Brain pericyte (primary cell): ENCODE data around the gene SRSF1.

Experiments
- DNase-seq: peaks from one replicate; pipeline ENCODE4 v3.0.0-alpha.2; 2012; ENCODE audit warnings: low read depth, low spot score

The SRSF1 gene

GRCh38 chr17:58019039-58019438 lies 12.0 kb upstream of the SRSF1 start:
- DNase-seq = no peak

GRCh38 chr17:58010067-58010799 lies 3.2 kb upstream of the SRSF1 start:
- DNase-seq = no peak

DNA sequence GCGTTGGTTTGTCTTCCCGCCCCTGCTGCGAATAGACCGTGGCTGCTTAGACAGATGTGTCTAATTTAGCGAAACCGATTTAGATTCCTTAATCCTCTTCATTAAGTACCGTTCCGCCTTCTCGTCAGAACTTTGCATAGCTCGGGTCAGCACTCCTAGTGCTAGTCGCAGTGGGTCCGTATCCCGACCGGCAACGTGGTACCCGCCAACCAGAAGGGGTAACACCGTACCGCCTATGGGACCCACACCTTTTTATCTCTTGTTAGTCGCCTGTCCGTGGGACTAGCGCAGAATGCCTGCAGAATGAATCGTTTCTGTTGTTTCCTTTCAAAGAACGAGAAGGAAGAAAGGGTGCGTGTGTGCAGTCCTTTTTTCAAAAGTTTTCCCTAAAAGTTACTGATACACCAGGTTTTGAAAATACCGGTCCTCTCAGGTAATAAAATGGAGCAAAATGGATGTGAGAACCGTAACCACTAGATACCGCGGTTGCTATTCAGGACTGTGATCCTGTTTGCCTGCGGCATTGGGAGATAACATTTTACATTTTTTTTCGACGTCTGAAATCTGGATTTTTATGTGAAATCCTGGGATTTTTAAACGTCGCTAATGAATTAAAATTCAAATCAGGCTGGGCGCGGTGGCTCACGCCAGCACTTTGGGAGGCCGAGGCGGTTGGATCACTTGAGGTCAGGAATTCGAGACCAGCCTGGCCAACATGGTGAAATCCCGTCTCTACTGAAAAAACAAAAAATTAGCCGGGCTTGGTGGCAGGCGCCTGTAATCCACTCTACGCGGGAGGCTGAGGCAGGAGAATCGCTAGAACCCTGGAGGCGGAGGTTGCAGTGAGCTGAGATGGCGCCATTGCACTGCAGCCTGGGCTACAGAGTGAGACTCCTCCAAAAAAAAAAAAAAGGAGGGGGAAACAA lies 998 bp upstream of the SRSF1 start:
- DNase-seq = no peak

DNA sequence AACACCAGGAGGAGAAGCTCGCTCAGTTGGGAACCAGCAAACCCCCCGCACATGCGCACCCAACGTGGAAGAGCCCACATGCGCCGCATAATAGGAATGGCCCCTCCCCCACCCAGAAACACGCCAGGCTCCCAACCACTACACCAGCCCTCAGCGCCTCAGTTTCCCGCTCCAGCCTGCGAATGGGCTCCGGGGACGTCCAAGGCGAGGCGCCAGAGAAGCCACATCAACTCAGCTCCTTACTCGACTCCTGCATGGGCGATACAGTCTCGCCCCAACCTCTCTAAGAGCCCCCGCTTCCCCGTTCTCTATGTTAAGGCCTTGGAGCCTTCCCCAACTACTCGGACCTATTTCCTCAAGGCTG lies 504 bp downstream of the SRSF1 start:
- DNase-seq = no peak

GRCh38 chr17:58005728-58006559 lies 1.1 kb downstream of the SRSF1 start:
- DNase-seq = no peak

DNA sequence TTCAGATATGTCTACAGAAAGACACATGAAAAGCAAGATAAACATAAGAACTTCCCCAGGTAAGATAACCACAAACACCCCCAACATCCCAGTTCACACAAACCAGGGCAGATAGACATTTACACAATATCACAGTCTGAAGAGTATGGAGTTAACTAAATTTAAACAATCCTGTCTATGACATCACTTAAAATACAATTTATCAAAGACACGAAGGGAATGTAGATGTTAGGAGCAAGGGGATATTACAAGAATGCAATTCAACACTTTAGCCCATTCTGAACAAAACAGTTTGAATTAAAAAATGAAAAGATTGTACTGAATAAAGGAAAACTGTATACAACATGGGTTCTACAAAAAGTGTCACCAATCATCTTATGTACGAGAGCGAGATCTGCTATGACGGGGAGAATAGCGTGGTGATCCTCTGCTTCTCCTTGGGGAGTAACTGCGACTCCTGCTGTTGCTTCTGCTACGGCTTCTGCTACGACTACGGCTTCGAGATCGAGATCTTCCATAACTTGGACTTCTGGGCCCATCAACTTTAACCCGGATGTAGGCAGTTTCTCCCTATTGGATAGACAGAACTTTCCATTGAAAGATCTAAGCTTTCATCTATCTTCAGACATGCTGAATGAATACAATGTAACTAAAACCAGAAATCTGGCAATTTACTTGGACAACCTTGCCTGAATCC lies 1.9 kb downstream of the SRSF1 start:
- DNase-seq = no peak

DNA sequence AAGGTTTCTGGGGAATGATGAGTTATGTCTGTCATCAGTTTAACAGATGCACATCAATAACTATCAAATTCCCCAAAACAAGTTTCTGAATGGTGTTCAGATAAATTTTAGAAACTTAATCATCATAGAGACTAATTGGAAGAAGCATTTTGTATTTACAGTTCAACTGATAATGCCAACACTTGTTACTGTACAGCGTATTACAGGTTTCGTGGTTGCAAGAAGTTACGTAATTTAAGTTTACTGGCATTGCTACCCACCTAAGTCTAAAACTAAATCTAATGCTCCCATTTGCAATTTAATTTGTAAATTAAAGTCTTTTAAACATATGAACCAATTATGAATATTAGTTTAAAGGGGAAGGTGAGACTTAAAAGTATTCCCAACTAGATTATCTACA lies 3.0 kb downstream of the SRSF1 start:
- no peak for DNase-seq

DNA sequence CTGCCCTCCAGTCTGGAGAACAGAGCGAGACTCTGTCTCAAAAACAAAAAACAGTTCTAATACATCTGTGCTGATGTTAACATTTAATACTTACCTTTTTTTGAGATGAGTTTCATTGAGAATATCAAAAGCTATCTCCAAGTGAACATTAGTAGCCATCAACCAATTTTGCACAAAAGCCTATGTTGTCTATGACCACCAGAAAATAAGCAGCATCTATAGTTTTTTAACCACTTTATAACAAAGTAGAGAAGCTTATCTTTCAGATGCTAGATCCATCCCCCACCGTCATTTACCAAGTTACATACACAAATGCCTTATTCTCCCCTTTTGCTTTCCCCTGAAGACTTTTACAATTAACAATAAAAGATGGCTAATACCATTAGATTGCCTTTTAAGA lies 4.1 kb downstream of the SRSF1 start:
- DNase-seq = no peak

- DNase-seq = no peak
Observed at GRCh38 chr17:58002154-58002948, 4.7 kb downstream of the SRSF1 start.

DNA sequence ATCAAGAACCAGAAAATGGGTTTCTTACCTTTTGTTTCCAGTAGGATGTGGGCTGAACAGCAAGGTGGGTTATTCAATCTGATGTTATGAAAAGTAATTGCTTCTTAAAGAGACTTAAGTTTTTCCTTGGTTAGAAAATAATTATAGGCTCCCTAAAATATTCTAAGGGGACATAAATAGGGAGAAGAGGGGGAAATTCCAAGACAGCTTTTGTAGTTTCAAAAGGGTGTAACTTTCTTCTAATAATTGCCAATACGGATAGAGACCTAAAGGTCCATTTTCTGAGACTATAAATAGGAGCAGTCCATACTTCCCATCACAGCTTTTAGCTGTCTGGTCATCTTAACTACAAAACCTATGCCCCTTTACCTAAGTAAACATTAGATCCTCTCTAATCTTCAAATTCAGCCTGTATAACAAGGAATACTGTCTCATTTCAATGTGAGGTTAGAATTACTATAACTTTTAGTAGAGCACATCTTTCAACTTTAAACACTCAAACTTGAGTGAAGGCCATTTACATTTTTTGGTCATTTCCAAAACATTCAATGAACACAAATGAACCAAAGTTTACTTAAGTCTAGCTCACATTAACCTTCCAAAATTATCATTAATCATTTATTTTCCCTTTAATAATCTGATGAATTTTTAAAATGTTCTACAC lies 5.5 kb downstream of the SRSF1 start:
- no peak for DNase-seq

DNA sequence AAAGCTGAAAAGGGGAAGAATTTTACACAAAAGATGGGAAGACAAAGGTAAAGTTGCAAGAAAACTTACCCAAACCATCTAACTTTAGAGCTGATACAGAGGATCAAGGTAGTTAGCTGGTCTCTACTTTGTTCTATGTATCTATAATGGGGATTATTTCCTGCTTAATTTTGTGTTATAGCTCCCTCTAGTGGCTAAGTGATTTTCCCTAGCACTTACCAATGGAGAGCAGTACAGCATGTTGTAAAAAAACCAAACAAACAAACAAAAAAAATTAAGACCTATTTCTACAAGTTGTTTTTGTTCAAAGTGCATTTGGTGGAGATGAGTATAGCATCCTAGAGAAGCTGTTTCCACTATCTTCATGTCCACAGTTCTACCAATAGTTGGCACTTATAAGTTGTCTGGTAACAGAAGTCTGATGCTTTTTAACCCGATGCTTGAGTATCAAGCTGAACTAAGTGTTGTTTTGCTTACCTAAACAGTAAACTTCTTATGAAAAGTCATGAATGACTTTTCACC lies 7.5 kb downstream of the SRSF1 start:
- DNase-seq = no peak

GRCh38 chr17:57999010-57999495 lies 8.0 kb downstream of the SRSF1 start:
- DNase-seq = no peak

- no peak for DNase-seq
Observed at GRCh38 chr17:57997085-57997809, 9.8 kb downstream of the SRSF1 start.

- no peak for DNase-seq
Observed at GRCh38 chr17:57995076-57995956, 11.7 kb downstream of the SRSF1 start.

- DNase-seq = no peak
Observed at GRCh38 chr17:57994436-57994835, 12.6 kb downstream of the SRSF1 start.

GRCh38 chr17:57993471-57994365 lies 13.3 kb downstream of the SRSF1 start:
- DNase-seq = no peak

GRCh38 chr17:57991537-57991936 lies 15.5 kb downstream of the SRSF1 start:
- no peak for DNase-seq
